ENCODE results near the gene RAD9A. TPM values are rescaled to one million over a fixed set of nuclear protein-coding genes. Genes with fewer than 3 reads are reported as not detected.
A peak's percentile ranks its signal among the peaks of the same experiment; 100 is the strongest.
"Not testable (repeated sequence)": the region's sequence is repeated elsewhere in the genome, so short reads cannot be mapped to it uniquely, and the experiment has no call there.

RAD9A gene
- total RNA-seq, 1 donor from 2014 or later: 9.4 TPM

DNA sequence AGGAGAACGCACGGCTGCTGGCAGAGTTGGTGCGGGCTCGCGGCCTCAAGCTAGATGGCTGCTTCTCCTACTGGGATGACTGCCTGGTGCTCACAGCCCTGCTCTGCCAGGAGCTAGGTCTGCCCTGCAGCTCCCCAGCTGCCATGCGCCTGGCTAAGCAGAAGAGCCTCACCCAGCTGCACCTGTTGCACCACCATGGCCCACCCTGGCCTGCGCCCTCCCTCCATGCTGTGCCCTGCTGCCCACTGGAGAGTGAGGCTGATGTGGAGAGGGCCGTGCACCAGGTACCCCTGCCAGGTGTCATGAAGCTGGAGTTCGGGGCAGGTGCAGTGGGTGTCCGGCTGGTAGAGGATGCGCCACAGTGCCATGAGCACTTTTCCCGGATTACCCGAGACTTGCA lies 31.7 kb downstream of the RAD9A start:
- no peaks in the 10 kb centered on the region for H3K9me3 ChIP-seq (ENCODE audit: insufficient read depth, low read depth, low read length)
- H3K4me1 Mint-ChIP-seq (ENCODE audit: low read depth, unreplicated experiment): peaks cover 2% of the 10 kb centered on the region

DNA sequence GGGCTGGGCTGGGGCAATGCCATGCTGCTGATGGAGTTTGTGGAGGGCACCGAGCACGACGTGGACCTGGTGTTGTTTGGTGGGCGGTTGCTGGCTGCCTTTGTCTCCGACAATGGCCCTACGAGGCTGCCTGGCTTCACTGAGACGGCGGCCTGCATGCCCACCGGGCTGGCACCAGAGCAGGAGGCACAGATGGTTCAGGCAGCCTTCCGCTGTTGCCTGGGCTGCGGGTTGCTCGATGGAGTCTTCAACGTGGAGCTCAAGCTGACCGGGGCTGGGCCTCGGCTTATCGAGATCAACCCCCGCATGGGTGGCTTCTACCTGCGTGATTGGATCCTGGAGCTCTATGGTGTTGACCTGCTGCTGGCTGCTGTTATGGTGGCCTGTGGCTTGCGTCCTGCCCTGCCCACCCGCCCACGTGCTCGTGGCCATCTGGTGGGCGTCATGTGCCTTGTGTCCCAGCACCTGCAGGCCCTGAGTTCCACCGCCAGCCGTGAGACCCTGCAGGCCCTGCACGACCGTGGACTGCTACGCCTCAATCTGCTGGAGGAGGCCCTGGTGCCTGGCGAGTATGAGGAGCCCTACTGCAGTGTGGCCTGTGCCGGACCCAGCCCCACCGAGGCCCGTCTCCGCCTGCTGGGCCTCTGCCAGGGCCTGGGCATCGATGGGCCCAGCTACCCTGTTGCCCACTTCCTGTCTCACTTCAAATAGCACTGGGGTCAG lies 32.3 kb downstream of the RAD9A start:
- Histone ChIP-seq H3K4me1 (ENCODE audit: insufficient read depth, low read length) (peaks cover 10% of the 10 kb centered on the region), H3K79me2 (ENCODE audit: insufficient read depth, low read length) (peaks cover 8% of the 10 kb centered on the region), H3K4me3 (ENCODE audit: insufficient read depth, low read depth, low read length) (no peak overlapping the region), H3K9ac (ENCODE audit: low read length) (no peak overlapping the region), H3K27me3 (ENCODE audit: insufficient read depth, low read length) (no peaks in the 10 kb centered on the region), H3K4me2 (ENCODE audit: low read length) (no peak overlapping the region), H3K9me3 (ENCODE audit: insufficient read depth, low read depth, low read length) (no peaks in the 10 kb centered on the region), H3K36me3 (ENCODE audit: insufficient read depth, low read length) (no peaks in the 10 kb centered on the region), H4K20me1 (ENCODE audit: insufficient read depth, low read length) (no peaks in the 10 kb centered on the region), H2AFZ (ENCODE audit: low read depth, low read length) (no peak overlapping the region), H3K27ac (ENCODE audit: low read depth, low read length) (no peak overlapping the region)
- no peak for TF ChIP-seq EZH2 (IDR thresholded peaks at IDR 0.05; ENCODE audit: insufficient read depth, low read length)
- TF ChIP-seq, protein P1, sequence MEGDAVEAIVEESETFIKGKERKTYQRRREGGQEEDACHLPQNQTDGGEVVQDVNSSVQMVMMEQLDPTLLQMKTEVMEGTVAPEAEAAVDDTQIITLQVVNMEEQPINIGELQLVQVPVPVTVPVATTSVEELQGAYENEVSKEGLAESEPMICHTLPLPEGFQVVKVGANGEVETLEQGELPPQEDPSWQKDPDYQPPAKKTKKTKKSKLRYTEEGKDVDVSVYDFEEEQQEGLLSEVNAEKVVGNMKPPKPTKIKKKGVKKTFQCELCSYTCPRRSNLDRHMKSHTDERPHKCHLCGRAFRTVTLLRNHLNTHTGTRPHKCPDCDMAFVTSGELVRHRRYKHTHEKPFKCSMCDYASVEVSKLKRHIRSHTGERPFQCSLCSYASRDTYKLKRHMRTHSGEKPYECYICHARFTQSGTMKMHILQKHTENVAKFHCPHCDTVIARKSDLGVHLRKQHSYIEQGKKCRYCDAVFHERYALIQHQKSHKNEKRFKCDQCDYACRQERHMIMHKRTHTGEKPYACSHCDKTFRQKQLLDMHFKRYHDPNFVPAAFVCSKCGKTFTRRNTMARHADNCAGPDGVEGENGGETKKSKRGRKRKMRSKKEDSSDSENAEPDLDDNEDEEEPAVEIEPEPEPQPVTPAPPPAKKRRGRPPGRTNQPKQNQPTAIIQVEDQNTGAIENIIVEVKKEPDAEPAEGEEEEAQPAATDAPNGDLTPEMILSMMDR (IDR thresholded peaks at IDR 0.05; ENCODE audit: insufficient read depth, low read depth, low read length): no peak
- H3K36me3 Mint-ChIP-seq (ENCODE audit: low read depth, unreplicated experiment): no peaks in the 10 kb centered on the region
- H3K27ac Mint-ChIP-seq (ENCODE audit: unreplicated experiment): no peak overlapping the region
- no peak overlapping the region for H3K4me3 Mint-ChIP-seq (ENCODE audit: unreplicated experiment)
- peaks cover 3% of the 10 kb centered on the region for H3K27me3 Mint-ChIP-seq (ENCODE audit: low read depth, unreplicated experiment)
- no peak for DNase-seq (ENCODE audit: low read depth)
- no peaks in the 10 kb centered on the region for H3K9me3 Mint-ChIP-seq (ENCODE audit: unreplicated experiment)
- no peak for FAIRE-seq
- H3K4me1 Mint-ChIP-seq (ENCODE audit: low read depth, unreplicated experiment): peaks cover 2% of the 10 kb centered on the region

More for the DNA sequence above, 31.7 kb downstream of the RAD9A start:
- peaks cover 3% of the 10 kb centered on the region for H3K27me3 Mint-ChIP-seq (ENCODE audit: low read depth, unreplicated experiment)
- H3K4me3 ChIP-seq (ENCODE audit: insufficient read depth, low read depth, low read length): no peak overlapping the region
- peaks cover 2% of the 10 kb centered on the region for H3K79me2 ChIP-seq (ENCODE audit: insufficient read depth, low read length)
- H3K36me3 ChIP-seq (ENCODE audit: insufficient read depth, low read length): no peaks in the 10 kb centered on the region
- no peaks in the 10 kb centered on the region for H3K36me3 Mint-ChIP-seq (ENCODE audit: low read depth, unreplicated experiment)
- H3K9ac ChIP-seq (ENCODE audit: low read length): no peak overlapping the region
- H3K27ac Mint-ChIP-seq (ENCODE audit: unreplicated experiment): no peak overlapping the region
- no peaks in the 10 kb centered on the region for H4K20me1 ChIP-seq (ENCODE audit: insufficient read depth, low read length)
- no peak overlapping the region for H3K4me2 ChIP-seq (ENCODE audit: low read length)
- FAIRE-seq (no peak), DNase-seq (ENCODE audit: low read depth) (no peak)
- H3K9me3 Mint-ChIP-seq (ENCODE audit: unreplicated experiment): no peaks in the 10 kb centered on the region
- H3K27me3 ChIP-seq (ENCODE audit: insufficient read depth, low read length): no peaks in the 10 kb centered on the region
- peaks cover 8% of the 10 kb centered on the region for H3K4me1 ChIP-seq (ENCODE audit: insufficient read depth, low read length)
- TF ChIP-seq EZH2 (IDR thresholded peaks at IDR 0.05; ENCODE audit: insufficient read depth, low read length): no peak
- TF ChIP-seq, protein P1 (IDR thresholded peaks at IDR 0.05; ENCODE audit: insufficient read depth, low read depth, low read length): no peak
- H3K27ac ChIP-seq (ENCODE audit: low read depth, low read length): no peak overlapping the region
- H3K4me3 Mint-ChIP-seq (ENCODE audit: unreplicated experiment): no peak overlapping the region
- H2AFZ ChIP-seq (ENCODE audit: low read depth, low read length): no peak overlapping the region

DNA sequence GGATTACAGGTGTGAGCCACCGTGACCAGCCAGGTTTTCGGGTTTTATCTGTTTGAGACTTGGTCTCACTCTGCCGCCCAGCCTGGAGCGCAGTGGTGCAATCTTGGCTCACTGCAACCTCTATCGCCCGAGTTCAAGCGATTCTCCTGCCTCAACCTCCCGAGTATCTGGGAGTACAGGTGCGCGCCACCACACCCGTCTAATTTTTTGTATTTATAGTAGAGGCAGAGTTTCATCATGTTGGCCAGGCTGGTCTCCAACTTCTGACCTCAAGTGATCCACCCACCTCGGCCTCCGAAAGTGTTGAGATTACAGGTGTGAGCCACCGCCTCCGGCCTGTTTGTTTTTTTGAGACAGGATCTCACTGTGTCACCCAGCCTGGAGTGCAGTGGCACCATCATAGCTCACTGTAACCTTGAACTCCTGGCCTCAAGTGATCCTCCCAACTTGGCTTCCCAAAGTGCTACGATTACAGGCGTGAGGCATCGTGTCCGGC lies 35.6 kb downstream of the RAD9A start:
- FAIRE-seq; H3K9me3 ChIP-seq (ENCODE audit: insufficient read depth, low read depth, low read length): not testable (repeated sequence)

More for the DNA sequence above, 35.6 kb downstream of the RAD9A start:
- H3K36me3 ChIP-seq (ENCODE audit: insufficient read depth, low read length); H4K20me1 ChIP-seq (ENCODE audit: insufficient read depth, low read length); H3K36me3 Mint-ChIP-seq (ENCODE audit: low read depth, unreplicated experiment); H3K4me1 Mint-ChIP-seq (ENCODE audit: low read depth, unreplicated experiment); H3K9me3 Mint-ChIP-seq (ENCODE audit: unreplicated experiment); H3K27me3 ChIP-seq (ENCODE audit: insufficient read depth, low read length); DNase-seq (ENCODE audit: low read depth); H3K27me3 Mint-ChIP-seq (ENCODE audit: low read depth, unreplicated experiment): not testable (repeated sequence)
- H2AFZ ChIP-seq (ENCODE audit: low read depth, low read length): peak overlapping the region; percentile 97
- peak overlapping the region; percentile 99 for H3K4me3 ChIP-seq (ENCODE audit: insufficient read depth, low read depth, low read length)
- H3K4me1 ChIP-seq (ENCODE audit: insufficient read depth, low read length): peaks cover 14% of the 10 kb centered on the region
- peak overlapping the region; percentile 98 for H3K9ac ChIP-seq (ENCODE audit: low read length)
- H3K27ac Mint-ChIP-seq (ENCODE audit: unreplicated experiment): peak overlapping the region; percentile 38
- peak overlapping the region; percentile 46 for H3K27ac ChIP-seq (ENCODE audit: low read depth, low read length)
- H3K4me2 ChIP-seq (ENCODE audit: low read length): peak overlapping the region; percentile 100
- peaks cover 26% of the 10 kb centered on the region for H3K79me2 ChIP-seq (ENCODE audit: insufficient read depth, low read length)
- H3K4me3 Mint-ChIP-seq (ENCODE audit: unreplicated experiment): peak overlapping the region; percentile 97

All from astrocyte (in vitro differentiated cells and primary cell).